HCT116 (cell line): ENCODE data around the gene PTPN23. TPM values are rescaled to one million over a fixed set of nuclear protein-coding genes. Genes with fewer than 3 reads are reported as not detected.
A peak's percentile ranks its signal among the peaks of the same experiment; 100 is the strongest.

Source experiments
- ATAC-seq: fragments of 200-7000 bp; cut with Tn5 transposase; 2 replicates; pipeline ENCODE4 v1.9.1; 2020; ENCODE audit warnings: mild to moderate bottlenecking, moderate library complexity
- BruUV-seq: library from RNA; stranded (reverse); fragments of 400-500 nt; replicated peaks from 2 replicates; lab custom pipeline; 2021; lab: Mats Ljungman, UMichigan
- CTCF ChIA-PET: fragments of 300-600 bp; sonication (Branson Sonifier 250); formaldehyde crosslinking; loops from one replicate; lab custom pipeline; 2021; ENCODE audit warnings: antibody characterized with exemption; lab: Charles Lee
- POLR2A ChIA-PET: fragments of 300-600, 350-600 bp; sonication (Branson Sonifier 250); formaldehyde crosslinking; loops from one replicate; lab custom pipeline; 2021; ENCODE audit warnings: antibody characterized with exemption; lab: Charles Lee
- RAD21 ChIA-PET, 2 experiments: fragments of 300-600 bp; sonication (Branson Sonifier 250); formaldehyde crosslinking; loops; one replicate each; lab custom pipeline; 2023; ENCODE audit warnings: low total read pairs in 2 of 2; ENCODE audit not compliant: uncharacterized antibody in 2 of 2, unreplicated experiment in 2 of 2, low non-redundant PET in 1 of 2; lab: Charles Lee
- DNase-seq: peaks from one replicate; pipeline ENCODE4 v3.0.0-alpha.2; 2010; ENCODE audit warnings: low read depth, low spot score
- H2AFZ ChIP-seq: fragments of 200-600 bp; shearing (Covaris generic), sonication (generic); 2 replicates; pipeline ENCODE4 v1.6.1; 2017; ENCODE audit warnings: low read depth, mixed run types, mixed read lengths, antibody characterized with exemption, low read length; ENCODE audit not compliant: poor library complexity, severe bottlenecking
- H3K27ac ChIP-seq: 2 replicates; pipeline ENCODE4 v1.5.1; 2012; ENCODE audit warnings: low read depth, low read length
- H3K27me3 ChIP-seq: fragments of 200-600 bp; sonication (generic); 2 replicates; pipeline ENCODE4 v1.6.1; 2016; ENCODE audit warnings: mixed run types, low read length, mixed read lengths; ENCODE audit not compliant: insufficient read depth
- H3K36me3 ChIP-seq, 2 experiments: fragments of 200-500 bp in 1 of 2; fragments of 200-600 bp in 1 of 2; sonication (Bioruptor generic) in 1 of 2; sonication (generic) in 1 of 2; 2 replicates each; pipeline versions ENCODE4 v1.5.1 to v1.6.1; 2014 to 2016; ENCODE audit warnings: low read length in 2 of 2, inconsistent platforms in 1 of 2, mixed read lengths in 1 of 2, mixed run types in 1 of 2; ENCODE audit not compliant: insufficient read depth in 2 of 2, control insufficient read depth in 1 of 2
- H3K4me1 ChIP-seq, 2 experiments: fragments of 200-600 bp in 1 of 2; sonication (generic) in 1 of 2; 2 replicates each; pipeline versions ENCODE4 v1.5.1 to v1.6.1; 2012 to 2017; ENCODE audit warnings: low read length in 2 of 2, inconsistent platforms in 1 of 2, mild to moderate bottlenecking in 1 of 2, mixed read lengths in 1 of 2, mixed run types in 1 of 2, moderate library complexity in 1 of 2; ENCODE audit not compliant: insufficient read depth in 2 of 2, control insufficient read depth in 1 of 2
- H3K4me2 ChIP-seq: fragments of 200-600 bp; sonication (generic); 2 replicates; pipeline ENCODE4 v1.6.1; 2017; ENCODE audit warnings: mixed run types, low read length, mixed read lengths
- H3K4me3 ChIP-seq, 2 experiments: fragments of 200-600 bp in 1 of 2; sonication (generic) in 1 of 2; replicated peaks in 1 of 2; 2 replicates each; pipeline ENCODE4 v1.5.1; 2011 to 2016; ENCODE audit warnings: low read length in 2 of 2, control low read depth in 1 of 2, low read depth in 1 of 2, mild to moderate bottlenecking in 1 of 2, mixed read lengths in 1 of 2, mixed run types in 1 of 2
- H3K79me2 ChIP-seq: fragments of 200-600 bp; sonication (generic); 2 replicates; pipeline ENCODE4 v1.6.1; 2017; ENCODE audit warnings: mild to moderate bottlenecking, mixed run types, low read length, moderate library complexity, mixed read lengths; ENCODE audit not compliant: insufficient read depth
- H3K9ac ChIP-seq: fragments of 200-600 bp; sonication (generic); 2 replicates; pipeline ENCODE4 v1.6.1; 2016; ENCODE audit warnings: low read length, mixed read lengths
- H3K9me2 ChIP-seq: fragments of 200-600 bp; sonication (generic), shearing (Covaris generic); 2 replicates; pipeline ENCODE4 v1.6.1; 2017; ENCODE audit warnings: mixed run types, mild to moderate bottlenecking, moderate library complexity; ENCODE audit not compliant: insufficient read depth
- H3K9me3 ChIP-seq, 2 experiments: fragments of 200-500 bp in 1 of 2; fragments of 200-600 bp in 1 of 2; sonication (Bioruptor generic) in 1 of 2; sonication (generic) in 1 of 2; 2 replicates each; pipeline ENCODE4 v1.6.1; 2014 to 2017; ENCODE audit warnings: low read length in 2 of 2, mixed read lengths in 2 of 2, inconsistent platforms in 1 of 2, low read depth in 1 of 2, mild to moderate bottlenecking in 1 of 2, mixed run types in 1 of 2, moderate library complexity in 1 of 2; ENCODE audit not compliant: control insufficient read depth in 1 of 2, insufficient read depth in 1 of 2
- H4K20me1 ChIP-seq: fragments of 200-600 bp; sonication (generic), shearing (Covaris generic); 2 replicates; pipeline ENCODE4 v1.6.1; 2017; ENCODE audit warnings: mixed run types, mild to moderate bottlenecking, moderate library complexity; ENCODE audit not compliant: insufficient read depth
- CBX3 ChIP-seq: IDR thresholded peaks from 2 replicates; pipeline ENCODE4 v1.6.1; 2012; ENCODE audit warnings: low read depth
- CEBPB ChIP-seq: IDR thresholded peaks from 2 replicates; pipeline ENCODE4 v1.6.1; 2012; ENCODE audit warnings: low read depth
- EZH2 ChIP-seq: fragments of 200-600 bp; sonication (generic); IDR thresholded peaks from 2 replicates; pipeline ENCODE4 v1.6.1; 2017; ENCODE audit warnings: antibody characterized with exemption, mixed run types
- FOSL1 ChIP-seq: IDR thresholded peaks from 2 replicates; pipeline ENCODE4 v1.6.1; 2012; ENCODE audit warnings: low read depth
- JUND ChIP-seq: IDR thresholded peaks from 2 replicates; pipeline ENCODE4 v1.6.1; 2012
- MAX ChIP-seq: IDR thresholded peaks from 2 replicates; pipeline ENCODE4 v1.6.1; 2012
- POLR2AphosphoS5 ChIP-seq: IDR thresholded peaks from 2 replicates; pipeline ENCODE4 v1.6.1; 2011; ENCODE audit warnings: mild to moderate bottlenecking, low read depth, low read length, moderate library complexity
- RAD21 ChIP-seq: IDR thresholded peaks from 2 replicates; pipeline ENCODE4 v1.6.1; 2012; ENCODE audit warnings: low read depth, mild to moderate bottlenecking
- REST ChIP-seq: IDR thresholded peaks from 2 replicates; pipeline ENCODE4 v1.6.1; 2012; ENCODE audit warnings: low read depth
- SIN3A ChIP-seq: IDR thresholded peaks from 2 replicates; pipeline ENCODE4 v1.6.1; 2012; ENCODE audit warnings: low read depth
- SP1 ChIP-seq: IDR thresholded peaks from 2 replicates; pipeline ENCODE4 v1.6.1; 2012; ENCODE audit warnings: low read depth
- SRF ChIP-seq: IDR thresholded peaks from 2 replicates; pipeline ENCODE4 v1.6.1; 2012; ENCODE audit warnings: low read depth
- ZFX ChIP-seq: fragments of 450-650 bp; IDR thresholded peaks from 2 replicates; pipeline ENCODE4 v1.6.1; 2017
- intact Hi-C: fragments of 100-400 bp; cut with micrococcal nuclease; formaldehyde crosslinking; loops from 2 replicates; pipeline ENCODE4 v1.10.0; 2022
- total RNA-seq: library from RNA; stranded (reverse); gene quantifications from one replicate; pipeline ENCODE4 v1.2.1, GENCODE V29; 2021; ENCODE audit not compliant: unreplicated experiment

PTPN23 gene
- total RNA-seq, 1 experiment from 2014 or later, result 56.5 TPM

GRCh38 chr3:47414666-47415587, 34.1 kb downstream of the PTPN23 start (continued):
- no peak for TF ChIP-seq REST
- no peak for TF ChIP-seq FOSL1
- TF ChIP-seq MAX, result no peak
- TF ChIP-seq CBX3, result no peak
- TF ChIP-seq JUND, result no peak
- TF ChIP-seq RAD21, result no peak
- TF ChIP-seq EZH2, result no peak
- no peak for TF ChIP-seq SP1
- TF ChIP-seq SIN3A, result no peak
- TF ChIP-seq CEBPB, result no peak
- no peak for TF ChIP-seq SRF
- TF ChIP-seq ZFX, result no peak

GRCh38 chr3:47416041-47416440, 35.2 kb downstream of the PTPN23 start:
- ChIA-PET POLR2A (no interaction called here), RAD21 (no interaction called here), CTCF (no interaction called here)
- Histone ChIP-seq H3K4me1 (peaks cover 0 to 11% of the 10 kb centered on the region in 2 experiments; a peak in 2 of 4 replicates), H3K4me2 (no peak overlapping the region), H3K9ac (no peak overlapping the region), H3K27ac (no peak overlapping the region), H3K79me2 (no peaks in the 10 kb centered on the region), H2AFZ (no peak overlapping the region), H3K9me2 (no peaks in the 10 kb centered on the region), H3K27me3 (no peaks in the 10 kb centered on the region), H3K9me3 (no peaks in the 10 kb centered on the region), H4K20me1 (no peaks in the 10 kb centered on the region), H3K36me3 (peaks cover 16 to 32% of the 10 kb centered on the region in 2 experiments; a peak in 3 of 4 replicates), H3K4me3 (no peak overlapping the region)
- no peak for DNase-seq
- no TSS peak for BruUV-seq
- TF ChIP-seq ZFX (no peak), SP1 (no peak), RAD21 (peak; percentile 9; the same call in 1 of the 2 replicates), POLR2AphosphoS5 (no peak)
- intact Hi-C loops, result no loop called here
- peak; percentile 45 for ATAC-seq
